Measurements from ENCODE around the gene ZNF593. TPM values are rescaled to one million over a fixed set of nuclear protein-coding genes. Genes with fewer than 3 reads are reported as not detected.

The ZNF593 gene
- total and polyA plus RNA-seq, 9 of the 15 experiments (the other 6 are each of a cell fraction or from before 2014, with no cell fraction given) = 9.8 to 334 (median 48.2) TPM

- TF ChIP-seq, protein P1, sequence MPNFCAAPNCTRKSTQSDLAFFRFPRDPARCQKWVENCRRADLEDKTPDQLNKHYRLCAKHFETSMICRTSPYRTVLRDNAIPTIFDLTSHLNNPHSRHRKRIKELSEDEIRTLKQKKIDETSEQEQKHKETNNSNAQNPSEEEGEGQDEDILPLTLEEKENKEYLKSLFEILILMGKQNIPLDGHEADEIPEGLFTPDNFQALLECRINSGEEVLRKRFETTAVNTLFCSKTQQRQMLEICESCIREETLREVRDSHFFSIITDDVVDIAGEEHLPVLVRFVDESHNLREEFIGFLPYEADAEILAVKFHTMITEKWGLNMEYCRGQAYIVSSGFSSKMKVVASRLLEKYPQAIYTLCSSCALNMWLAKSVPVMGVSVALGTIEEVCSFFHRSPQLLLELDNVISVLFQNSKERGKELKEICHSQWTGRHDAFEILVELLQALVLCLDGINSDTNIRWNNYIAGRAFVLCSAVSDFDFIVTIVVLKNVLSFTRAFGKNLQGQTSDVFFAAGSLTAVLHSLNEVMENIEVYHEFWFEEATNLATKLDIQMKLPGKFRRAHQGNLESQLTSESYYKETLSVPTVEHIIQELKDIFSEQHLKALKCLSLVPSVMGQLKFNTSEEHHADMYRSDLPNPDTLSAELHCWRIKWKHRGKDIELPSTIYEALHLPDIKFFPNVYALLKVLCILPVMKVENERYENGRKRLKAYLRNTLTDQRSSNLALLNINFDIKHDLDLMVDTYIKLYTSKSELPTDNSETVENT (CRISPR knock-in tag; IDR thresholded peaks at IDR 0.05) = peak; percentile 70; the same call in 1 of the 2 replicates
- TF ChIP-seq, protein P2, sequence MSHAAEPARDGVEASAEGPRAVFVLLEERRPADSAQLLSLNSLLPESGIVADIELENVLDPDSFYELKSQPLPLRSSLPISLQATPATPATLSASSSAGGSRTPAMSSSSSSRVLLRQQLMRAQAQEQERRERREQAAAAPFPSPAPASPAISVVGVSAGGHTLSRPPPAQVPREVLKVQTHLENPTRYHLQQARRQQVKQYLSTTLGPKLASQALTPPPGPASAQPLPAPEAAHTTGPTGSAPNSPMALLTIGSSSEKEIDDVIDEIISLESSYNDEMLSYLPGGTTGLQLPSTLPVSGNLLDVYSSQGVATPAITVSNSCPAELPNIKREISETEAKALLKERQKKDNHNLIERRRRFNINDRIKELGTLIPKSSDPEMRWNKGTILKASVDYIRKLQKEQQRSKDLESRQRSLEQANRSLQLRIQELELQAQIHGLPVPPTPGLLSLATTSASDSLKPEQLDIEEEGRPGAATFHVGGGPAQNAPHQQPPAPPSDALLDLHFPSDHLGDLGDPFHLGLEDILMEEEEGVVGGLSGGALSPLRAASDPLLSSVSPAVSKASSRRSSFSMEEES (CRISPR knock-in tag; IDR thresholded peaks at IDR 0.05) = no peak
- TF ChIP-seq, protein P3, sequence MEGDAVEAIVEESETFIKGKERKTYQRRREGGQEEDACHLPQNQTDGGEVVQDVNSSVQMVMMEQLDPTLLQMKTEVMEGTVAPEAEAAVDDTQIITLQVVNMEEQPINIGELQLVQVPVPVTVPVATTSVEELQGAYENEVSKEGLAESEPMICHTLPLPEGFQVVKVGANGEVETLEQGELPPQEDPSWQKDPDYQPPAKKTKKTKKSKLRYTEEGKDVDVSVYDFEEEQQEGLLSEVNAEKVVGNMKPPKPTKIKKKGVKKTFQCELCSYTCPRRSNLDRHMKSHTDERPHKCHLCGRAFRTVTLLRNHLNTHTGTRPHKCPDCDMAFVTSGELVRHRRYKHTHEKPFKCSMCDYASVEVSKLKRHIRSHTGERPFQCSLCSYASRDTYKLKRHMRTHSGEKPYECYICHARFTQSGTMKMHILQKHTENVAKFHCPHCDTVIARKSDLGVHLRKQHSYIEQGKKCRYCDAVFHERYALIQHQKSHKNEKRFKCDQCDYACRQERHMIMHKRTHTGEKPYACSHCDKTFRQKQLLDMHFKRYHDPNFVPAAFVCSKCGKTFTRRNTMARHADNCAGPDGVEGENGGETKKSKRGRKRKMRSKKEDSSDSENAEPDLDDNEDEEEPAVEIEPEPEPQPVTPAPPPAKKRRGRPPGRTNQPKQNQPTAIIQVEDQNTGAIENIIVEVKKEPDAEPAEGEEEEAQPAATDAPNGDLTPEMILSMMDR (IDR thresholded peaks at IDR 0.05 in 2 of 3, conservative IDR thresholded peaks at IDR 0.05 in 1 of 3; ENCODE audit: insufficient read depth in 2 of 3, low read depth in 1 of 3, low read length in 3 of 3) = peak; percentile 96 to 99 (median 98)
- TF ChIP-seq C11orf30 (IDR thresholded peaks at IDR 0.05; ENCODE audit: low read depth) (peak; percentile 94), TFAP4 (CRISPR knock-in tag; IDR thresholded peaks at IDR 0.05; ENCODE audit: borderline replicate concordance) (peak; percentile 95), HMGN3 (IDR thresholded peaks at IDR 0.05; ENCODE audit: borderline replicate concordance, extremely low read depth, insufficient read length, low read depth, low read length) (peak; percentile 90), CEBPG (CRISPR knock-in tag; IDR thresholded peaks at IDR 0.05) (peak; percentile 74), CEBPG (tag; conservative IDR thresholded peaks at IDR 0.05 in 1 of 2, IDR thresholded peaks at IDR 0.05 in 1 of 2) (no peak), TEAD4 (IDR thresholded peaks at IDR 0.05; ENCODE audit: low read length) (no peak), TEAD4 (CRISPR knock-in tag; IDR thresholded peaks at IDR 0.05; ENCODE audit: borderline replicate concordance) (no peak), ZNF133 (CRISPR knock-in tag; IDR thresholded peaks at IDR 0.05) (peak; percentile 87; the same call in 1 of the 2 replicates), PHF8 (IDR thresholded peaks at IDR 0.05; ENCODE audit: borderline replicate concordance, low read length) (peak; percentile 91), ZBTB17 (CRISPR knock-in tag; IDR thresholded peaks at IDR 0.05) (peak; percentile 82), HOXB6 (CRISPR knock-in tag; IDR thresholded peaks at IDR 0.05; ENCODE audit: borderline replicate concordance) (peak; percentile 12; the same call in 1 of the 2 replicates), ZC3H8 (IDR thresholded peaks at IDR 0.05) (no peak), U2AF1 (optimal IDR thresholded peaks at IDR 0.05; ENCODE audit: low read depth, low read length) (peak; percentile 67), NCOA1 (IDR thresholded peaks at IDR 0.05; ENCODE audit: low read depth) (peak; percentile 84; the same call in 1 of the 2 replicates)
- TF ChIP-seq, protein P4, sequence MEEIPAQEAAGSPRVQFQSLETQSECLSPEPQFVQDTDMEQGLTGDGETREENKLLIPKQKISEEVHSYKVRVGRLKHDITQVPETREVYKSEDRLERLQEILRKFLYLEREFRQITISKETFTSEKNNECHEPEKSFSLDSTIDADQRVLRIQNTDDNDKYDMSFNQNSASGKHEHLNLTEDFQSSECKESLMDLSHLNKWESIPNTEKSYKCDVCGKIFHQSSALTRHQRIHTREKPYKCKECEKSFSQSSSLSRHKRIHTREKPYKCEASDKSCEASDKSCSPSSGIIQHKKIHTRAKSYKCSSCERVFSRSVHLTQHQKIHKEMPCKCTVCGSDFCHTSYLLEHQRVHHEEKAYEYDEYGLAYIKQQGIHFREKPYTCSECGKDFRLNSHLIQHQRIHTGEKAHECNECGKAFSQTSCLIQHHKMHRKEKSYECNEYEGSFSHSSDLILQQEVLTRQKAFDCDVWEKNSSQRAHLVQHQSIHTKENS (CRISPR knock-in tag; IDR thresholded peaks at IDR 0.05) = no peak
These were observed at the start of gene ZNF593 (continued) for GRCh38 chr1:26169669-26170471.
